HG03565 (cell line): ENCODE measurements around the gene EMC8.
"Not testable (repeated sequence)": the region's sequence is repeated elsewhere in the genome, so short reads cannot be mapped to it uniquely, and the experiment has no call there.

Experiments
- ATAC-seq: cut with Tn5 transposase; IDR thresholded peaks from one replicate; pipeline ENCODE4 v1.9.1; 2021; ENCODE audit warnings: mild to moderate bottlenecking, moderate library complexity; ENCODE audit not compliant: unreplicated experiment

EMC8 gene

GRCh38 chr16:85799497-85800320 is at the start of gene EMC8, which contains the start of gene COX4I1:
TSS of gene EMC8 (minus strand) at chr16:85799544. CDS start at chr16:85799295, 249 bp downstream.
TSS of gene COX4I1 (plus strand) at chr16:85799695. CDS start at chr16:85801206, 1,511 bp downstream.
- ATAC-seq: peak; percentile 66

DNA sequence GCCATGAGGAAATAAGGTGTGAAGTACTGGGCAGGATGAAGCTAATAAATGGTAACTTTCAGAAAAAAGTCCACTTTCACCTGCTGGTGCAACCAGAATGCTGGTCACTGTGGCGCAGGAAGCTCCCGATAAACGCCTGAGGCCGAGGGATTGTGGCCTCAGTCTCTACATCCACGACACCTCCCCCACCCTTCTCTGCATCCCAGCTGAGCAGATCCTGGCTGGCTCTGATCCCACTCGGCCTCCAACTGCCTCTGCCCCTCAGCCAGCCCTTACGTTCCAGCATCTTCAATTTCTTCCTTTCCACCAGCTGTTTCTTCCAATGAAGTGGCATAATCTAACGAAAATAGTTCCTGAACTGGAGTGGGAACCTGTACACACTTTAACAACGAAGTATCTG is 49.6 kb upstream of the EMC8 start:
- ATAC-seq: no peak

- no peak for ATAC-seq
Observed at GRCh38 chr16:85847681-85848601, 48.6 kb upstream of the EMC8 start.

GRCh38 chr16:85847036-85847435 is 47.7 kb upstream of the EMC8 start:
- no peak for ATAC-seq

GRCh38 chr16:85846461-85846860 is 47.1 kb upstream of the EMC8 start:
- ATAC-seq: no peak

DNA sequence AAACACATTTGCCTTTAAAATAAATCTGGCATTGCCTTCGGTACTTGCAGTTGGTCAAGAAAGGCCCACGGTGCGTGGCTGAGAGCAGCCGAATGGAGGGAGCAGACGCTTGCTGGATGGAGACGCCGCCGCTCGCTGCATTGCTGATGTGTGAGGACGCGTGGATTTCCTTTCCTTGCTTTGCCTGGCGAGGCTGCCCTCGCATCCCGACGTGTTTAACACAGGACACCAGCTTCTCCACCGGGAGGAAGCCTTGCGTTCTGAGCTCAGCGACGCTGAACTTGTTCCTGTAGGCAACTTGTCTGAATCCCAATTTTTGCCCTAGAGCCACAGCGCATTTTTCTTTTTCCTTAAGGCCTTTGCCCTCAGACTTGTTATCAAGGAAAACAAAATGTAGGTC is 45.9 kb upstream of the EMC8 start:
- no peak for ATAC-seq

DNA sequence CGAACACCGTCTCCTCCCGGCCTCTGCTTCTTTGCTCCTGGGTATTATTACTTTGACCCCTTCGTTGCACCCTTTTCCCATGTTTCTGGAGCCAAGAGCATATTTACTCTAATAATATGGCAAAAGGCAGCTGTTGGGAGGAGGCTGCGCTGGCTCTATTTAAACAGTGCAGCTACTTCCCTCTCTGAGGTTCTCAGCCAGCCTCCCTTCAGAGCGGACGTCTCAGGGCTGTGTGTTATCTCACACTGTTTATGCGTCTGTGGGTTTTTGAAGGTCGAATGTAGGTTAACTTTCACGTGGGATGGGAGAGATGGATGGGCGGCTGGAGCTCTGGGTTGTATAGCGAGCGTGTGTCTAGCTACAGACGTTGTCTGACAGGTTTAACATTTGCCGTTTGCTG is 45.4 kb upstream of the EMC8 start:
- no peak for ATAC-seq

- ATAC-seq: no peak
Observed at GRCh38 chr16:85844169-85844481, 44.8 kb upstream of the EMC8 start.

- ATAC-seq: no peak
Observed at GRCh38 chr16:85843471-85844168, 44.3 kb upstream of the EMC8 start.

DNA sequence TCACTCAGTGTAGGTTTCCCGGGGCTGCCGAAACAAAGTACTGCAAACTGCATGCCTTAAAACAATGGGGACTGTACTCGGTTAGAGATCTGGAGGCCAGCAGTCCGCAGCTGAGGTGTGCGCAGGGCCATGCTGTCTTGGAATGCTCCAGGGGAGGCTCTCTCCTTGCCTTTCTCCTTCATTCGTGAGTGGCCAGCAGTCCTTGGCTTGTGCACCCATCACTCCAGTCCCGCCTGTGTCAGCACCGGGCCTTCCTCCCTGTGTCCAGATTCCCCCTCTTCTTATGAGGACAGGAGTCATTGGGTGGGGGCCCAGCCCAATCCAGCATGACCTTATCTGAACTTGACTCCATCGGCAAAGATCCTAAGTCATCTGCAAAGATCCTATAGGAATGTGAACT is 43.5 kb upstream of the EMC8 start:
- no peak for ATAC-seq

- no peak for ATAC-seq
Observed at GRCh38 chr16:85842435-85842834, 43.1 kb upstream of the EMC8 start.

DNA sequence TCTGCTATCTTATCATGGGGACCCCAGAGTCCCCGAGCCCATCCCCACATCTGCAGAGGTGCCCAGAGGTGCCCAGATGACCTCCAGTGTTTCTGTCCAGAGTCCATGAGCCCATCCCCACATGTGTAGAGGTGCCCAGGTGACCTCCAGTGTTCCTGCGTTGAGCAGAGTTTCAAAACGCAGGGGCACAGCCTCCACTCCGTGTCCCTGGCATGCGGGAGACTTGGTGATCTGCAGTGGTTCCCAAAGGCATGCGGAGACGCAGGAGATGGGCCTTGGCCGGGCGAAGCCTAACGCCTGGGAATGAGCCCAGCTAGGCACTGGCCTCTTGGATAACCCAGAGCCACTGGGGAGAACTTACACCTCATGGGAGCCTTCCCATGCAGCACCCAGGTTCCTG is 41.5 kb upstream of the EMC8 start:
- no peak for ATAC-seq

DNA sequence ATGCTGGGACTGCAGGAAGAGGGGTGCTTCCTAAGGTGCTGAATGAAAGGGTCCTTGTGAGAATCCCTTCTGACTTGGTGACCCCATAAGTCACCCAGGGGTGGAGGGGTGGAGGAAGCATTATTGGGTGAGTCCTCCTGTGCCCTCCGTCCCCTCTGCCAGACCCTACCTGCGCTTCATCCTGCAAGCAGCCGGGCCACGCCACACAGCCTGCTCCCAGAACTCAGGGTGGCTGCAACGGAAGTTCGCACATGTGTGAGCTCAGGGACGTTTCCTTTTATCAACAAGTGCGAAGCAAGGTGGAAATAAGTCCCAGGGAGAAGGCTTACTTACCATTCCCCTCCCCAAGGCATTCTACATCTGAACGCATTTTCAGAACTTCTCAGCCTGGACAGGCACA is 41.1 kb upstream of the EMC8 start:
- no peak for ATAC-seq

GRCh38 chr16:85839681-85840240 is 40.4 kb upstream of the EMC8 start:
- ATAC-seq: no peak

GRCh38 chr16:85838876-85839585 is 39.7 kb upstream of the EMC8 start:
- ATAC-seq: no peak

GRCh38 chr16:85838381-85838780 is 39.0 kb upstream of the EMC8 start:
- ATAC-seq: no peak

GRCh38 chr16:85837654-85838053 is 38.3 kb upstream of the EMC8 start:
- not testable (repeated sequence) for ATAC-seq

GRCh38 chr16:85836706-85837582 is 37.6 kb upstream of the EMC8 start:
- no peak for ATAC-seq

DNA sequence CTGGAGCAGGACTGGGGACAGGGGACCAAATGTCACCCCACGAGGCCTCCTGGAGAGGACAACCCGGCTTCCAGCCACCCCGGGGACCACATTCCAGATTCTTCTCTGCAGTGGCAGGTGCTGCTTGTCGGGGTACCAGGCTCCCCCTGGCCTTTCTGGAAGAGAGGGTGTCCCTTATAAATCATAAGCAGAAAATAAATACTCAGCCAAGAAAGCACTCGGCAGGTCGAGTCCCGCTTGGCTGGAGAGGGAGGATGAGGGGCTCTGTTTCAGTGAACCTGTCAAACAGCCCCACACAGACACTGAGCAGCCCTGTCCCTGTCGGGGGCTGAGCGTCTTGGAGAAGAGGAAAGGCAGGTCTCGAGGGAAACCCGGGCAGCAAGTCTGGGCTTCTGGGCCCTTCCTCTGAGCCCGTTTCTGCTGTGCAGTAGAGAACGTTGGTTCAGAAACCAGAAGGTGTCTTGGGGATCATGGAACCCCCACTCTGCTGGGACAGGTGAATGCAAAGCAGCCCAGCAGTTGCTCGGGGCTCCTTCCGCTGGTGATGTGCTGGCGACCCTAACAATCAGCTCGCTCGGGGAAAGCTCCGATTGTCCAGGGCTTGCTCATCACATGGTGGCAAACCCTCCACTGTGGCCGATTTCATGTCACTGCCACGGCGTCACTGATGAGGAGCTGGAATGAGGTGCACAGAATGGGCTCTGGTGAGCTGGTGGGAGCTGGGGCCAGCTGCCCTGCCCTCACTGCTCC is 36.8 kb upstream of the EMC8 start:
- ATAC-seq: no peak
